Endothelial cell of umbilical vein (primary cell): ENCODE measurements around the gene SERPINE1. TPM values are rescaled to one million over a fixed set of nuclear protein-coding genes. Genes with fewer than 3 reads are reported as not detected.

Experiments used
- BruUV-seq: library from RNA; stranded (reverse); fragments of 400-500 nt; replicated peaks from 2 replicates; lab custom pipeline; 2021; lab: Mats Ljungman, UMichigan
- CTCF ChIA-PET: fragments of 300-600, 350-600 bp; sonication (Branson Sonifier 250); formaldehyde crosslinking; loops from one replicate; lab custom pipeline; 2021; ENCODE audit warnings: antibody characterized with exemption, inconsistent platforms; lab: Charles Lee
- POLR2A ChIA-PET: fragments of 300-600, 350-600 bp; sonication (Branson Sonifier 250); formaldehyde crosslinking; loops from one replicate; lab custom pipeline; 2021; ENCODE audit warnings: antibody characterized with exemption, inconsistent platforms; lab: Charles Lee
- DNase-seq: peaks from one replicate; pipeline ENCODE4 v3.0.0-alpha.2; 2011; ENCODE audit warnings: low read depth, low spot score
- FAIRE-seq: peaks from 2 replicates; lab custom pipeline; 2011; peaks lifted over from hg19 to GRCh38; lab: Jason Lieb, UNC
- H2AFZ ChIP-seq: 2 replicates; pipeline ENCODE4 v1.6.0; 2012; ENCODE audit warnings: low read depth, low read length, control low read depth, inconsistent platforms
- H3K27ac ChIP-seq: 2 replicates; pipeline ENCODE4 v1.5.1; 2011; ENCODE audit warnings: low read depth, mild to moderate bottlenecking, control low read depth, low read length, moderate library complexity; ENCODE audit not compliant: insufficient read depth
- H3K27me3 ChIP-seq, 2 experiments: 2 replicates each; pipeline versions ENCODE4 v1.6.0 to v1.6.1; 2011; ENCODE audit warnings: low read length in 2 of 2, mixed read lengths in 1 of 2; ENCODE audit not compliant: control insufficient read depth in 2 of 2, insufficient read depth in 2 of 2
- H3K36me3 ChIP-seq, 2 experiments: 2 replicates in 1 of 2; 3 replicates in 1 of 2; pipeline ENCODE4 v1.5.1; 2011; ENCODE audit warnings: low read length in 2 of 2, mild to moderate bottlenecking in 1 of 2, moderate library complexity in 1 of 2; ENCODE audit not compliant: control insufficient read depth in 2 of 2, insufficient read depth in 2 of 2; ENCODE audit errors: extremely low read depth in 1 of 2
- H3K4me1 ChIP-seq: 3 replicates; pipeline ENCODE4 v1.5.1; 2011; ENCODE audit warnings: mild to moderate bottlenecking, low read length; ENCODE audit not compliant: control insufficient read depth, insufficient read depth; ENCODE audit errors: extremely low read depth
- H3K4me2 ChIP-seq: 2 replicates; pipeline ENCODE4 v1.6.1; 2011; ENCODE audit warnings: low read length, control low read depth, mixed read lengths; ENCODE audit not compliant: insufficient read depth
- H3K4me3 ChIP-seq, 3 experiments: fragments of 200-600 bp in 1 of 3; sonication (generic), shearing (Covaris generic) in 1 of 3; replicated peaks in 1 of 3; 2 replicates each; pipeline ENCODE4 v1.5.1; 2011 to 2016; ENCODE audit warnings: control low read depth in 3 of 3, low read length in 3 of 3, mild to moderate bottlenecking in 2 of 3, inconsistent platforms in 1 of 3, low read depth in 1 of 3, moderate library complexity in 1 of 3; ENCODE audit not compliant: insufficient read depth in 1 of 3
- H3K79me2 ChIP-seq: 2 replicates; pipeline ENCODE4 v1.6.0; 2012; ENCODE audit warnings: low read length, inconsistent platforms; ENCODE audit not compliant: control insufficient read depth, insufficient read depth
- H3K9ac ChIP-seq: replicated peaks from 2 replicates; pipeline ENCODE3; 2011; ENCODE audit warnings: low read length, control low read depth; ENCODE audit not compliant: insufficient read depth; ENCODE audit errors: extremely low read depth
- H3K9me1 ChIP-seq: replicated peaks from 3 replicates; pipeline ENCODE4 v1.6.0; 2011; ENCODE audit warnings: mild to moderate bottlenecking, low read length; ENCODE audit not compliant: control insufficient read depth, insufficient read depth; ENCODE audit errors: extremely low read depth
- H3K9me3 ChIP-seq: replicated peaks from 2 replicates; pipeline ENCODE4 v1.5.1; 2012; ENCODE audit warnings: low read length, inconsistent platforms; ENCODE audit not compliant: control insufficient read depth, insufficient read depth
- H4K20me1 ChIP-seq: replicated peaks from 2 replicates; pipeline ENCODE3; 2011; ENCODE audit warnings: mild to moderate bottlenecking, low read length; ENCODE audit not compliant: control insufficient read depth, insufficient read depth; ENCODE audit errors: extremely low read depth
- GATA2 ChIP-seq: IDR thresholded peaks from 2 replicates; pipeline ENCODE4 v1.7.0; 2011; ENCODE audit warnings: low read depth, mild to moderate bottlenecking, moderate library complexity, mixed read lengths, low read length; ENCODE audit not compliant: insufficient read length, insufficient read depth
- JUN ChIP-seq: IDR thresholded peaks from 2 replicates; pipeline ENCODE4 v1.6.1; 2011; ENCODE audit warnings: borderline replicate concordance, low read depth; ENCODE audit not compliant: insufficient read length, insufficient read depth
- POLR2A ChIP-seq: IDR thresholded peaks from 2 replicates; pipeline ENCODE4 v1.6.1; 2012; ENCODE audit warnings: low read depth, mild to moderate bottlenecking, control low read depth, low read length
- POLR2AphosphoS5 ChIP-seq: IDR thresholded peaks from 2 replicates; pipeline ENCODE4 v1.6.1; 2012; ENCODE audit warnings: low read depth, mild to moderate bottlenecking, control low read depth, low read length, moderate library complexity; ENCODE audit not compliant: insufficient read depth
- dilution Hi-C: fragments of 300-500 bp; cut with MboI; formaldehyde crosslinking; loops from one replicate; pipeline ENCODE4 v1.15.0; 2019; ENCODE audit warnings: low sequenced_read_pairs; ENCODE audit not compliant: extremely low pct_ligation_motif_present
- intact Hi-C: fragments of 100-400 bp; cut with micrococcal nuclease; formaldehyde crosslinking; loops from one replicate; pipeline ENCODE4 v1.10.0; 2022
- polyA plus RNA-seq, 4 experiments: library from polyadenylated mRNA; depleted of rRNA in 3 of 4; stranded (reverse) in 3 of 4; unstranded in 1 of 4; fragments of >200 nt; gene quantifications; 2 replicates each; pipeline versions ENCODE4 v1.2.1 to v1.2.3, GENCODE V29; 2011 to 2012; ENCODE audit warnings: missing spikeins in 1 of 4
- total RNA-seq: library from RNA; stranded (reverse); gene quantifications from 2 replicates; pipeline ENCODE4 v1.2.3, GENCODE V29; 2021

Gene SERPINE1
- total and polyA plus RNA-seq, 2 donors (not counting 3 experiments of a cell fraction or from before 2014, with no cell fraction given): 2,296 to 4,637 TPM

DNA sequence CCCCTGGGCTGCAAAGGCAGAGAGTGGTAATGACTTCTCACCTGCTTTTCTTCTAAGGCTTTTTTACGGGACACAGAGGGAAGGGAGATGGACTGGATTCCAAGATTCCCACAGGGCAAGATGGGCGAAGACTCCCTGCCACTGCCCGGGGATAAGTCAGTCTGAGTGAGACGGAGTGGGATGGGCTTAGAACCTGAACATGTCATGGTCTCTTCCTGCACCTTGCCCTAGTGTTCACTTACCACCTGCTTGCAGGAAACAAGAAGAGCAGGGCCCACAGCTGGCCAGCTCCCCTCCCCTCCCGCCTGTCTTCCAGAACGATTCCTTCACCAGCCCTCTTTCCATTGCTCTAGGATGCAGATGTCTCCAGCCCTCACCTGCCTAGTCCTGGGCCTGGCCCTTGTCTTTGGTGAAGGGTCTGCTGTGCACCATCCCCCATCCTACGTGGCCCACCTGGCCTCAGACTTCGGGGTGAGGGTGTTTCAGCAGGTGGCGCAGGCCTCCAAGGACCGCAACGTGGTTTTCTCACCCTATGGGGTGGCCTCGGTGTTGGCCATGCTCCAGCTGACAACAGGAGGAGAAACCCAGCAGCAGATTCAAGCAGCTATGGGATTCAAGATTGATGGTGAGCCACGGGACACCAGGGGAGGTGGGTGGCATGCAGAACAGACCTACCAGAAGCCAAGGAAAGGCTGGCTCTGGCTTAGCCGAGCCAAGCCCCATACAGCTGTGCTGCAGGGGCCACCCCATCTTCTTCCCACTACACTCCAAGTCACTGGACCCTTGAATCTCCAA, 1.3 kb downstream of the SERPINE1 start:
- Histone ChIP-seq H3K4me3 (peak overlapping the region; percentile 87 to 98 (median 88)), H3K79me2 (peaks cover 53% of the 10 kb centered on the region), H3K36me3 (peaks cover 25 to 33% of the 10 kb centered on the region in 2 experiments), H2AFZ (no peak overlapping the region), H3K4me2 (peak overlapping the region; percentile 84), H3K9ac (peak overlapping the region; percentile 100), H3K9me1 (no peaks in the 10 kb centered on the region), H3K27me3 (no peaks in the 10 kb centered on the region), H3K27ac (peak overlapping the region; percentile 83), H3K9me3 (no peaks in the 10 kb centered on the region), H3K4me1 (peaks cover 50% of the 10 kb centered on the region), H4K20me1 (no peaks in the 10 kb centered on the region)
- no peak for FAIRE-seq
- no TSS peak for BruUV-seq
- TF ChIP-seq POLR2A (peak; percentile 100), POLR2AphosphoS5 (peak; percentile 97), JUN (no peak)
- DNase-seq: peak; percentile 36
- ChIA-PET POLR2A (interaction anchor here (1.3 to 6.3 kb wide), 9 partner anchors 9 to 43 kb away, joined by 4 to 132 read pairs (median 27); partner anchors contain the start of gene TRIM56), CTCF (interaction anchor here (0.6 to 3.9 kb wide), 3 partner anchors 29 to 191 kb away, joined by 3 to 41 read pairs (median 38); no protein-coding TSS in a partner anchor)
- intact Hi-C loops: loop anchor here (10.0 kb wide), 1 partner anchor 1023 kb away; the partner anchor contains the start of genes AP4M1 and MCM7
- dilution Hi-C loops: no loop called here

DNA sequence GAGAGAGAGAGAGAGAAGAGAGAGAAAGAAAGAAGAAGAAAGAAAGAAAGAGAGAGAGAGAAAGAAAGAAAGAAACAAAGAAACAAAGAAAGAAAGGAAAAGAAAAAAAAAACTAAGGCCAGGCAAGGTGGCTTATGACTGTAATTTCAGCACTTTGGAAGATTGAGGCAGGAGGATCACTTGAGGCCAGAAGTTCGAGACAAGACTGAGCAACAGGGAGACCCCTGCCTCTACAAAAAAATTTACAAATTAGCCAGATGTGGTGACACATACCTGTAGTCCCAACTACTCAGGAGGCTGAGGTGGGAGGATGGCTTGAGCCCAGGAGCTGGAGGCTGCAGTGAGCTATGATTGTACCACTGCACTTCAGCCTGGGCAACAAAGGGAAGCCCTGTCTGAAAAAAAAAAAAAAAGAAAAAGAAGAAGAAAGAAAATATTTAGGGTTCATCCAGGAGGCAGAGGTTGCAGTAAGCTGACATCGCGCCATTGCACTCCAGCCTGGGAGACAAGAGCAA, 2.8 kb downstream of the SERPINE1 start:
- Histone ChIP-seq H3K9me1 (no peaks in the 10 kb centered on the region), H3K4me1 (peaks cover 50% of the 10 kb centered on the region), H3K79me2 (peaks cover 51% of the 10 kb centered on the region), H3K9me3 (no peaks in the 10 kb centered on the region), H3K9ac (peak overlapping the region; percentile 100), H3K36me3 (peaks cover 33 to 46% of the 10 kb centered on the region in 2 experiments), H3K4me2 (peak overlapping the region; percentile 84), H3K27me3 (no peaks in the 10 kb centered on the region), H3K4me3 (peak overlapping the region in 2 of 3 experiments; percentile 87 to 98), H3K27ac (peak overlapping the region; percentile 83), H2AFZ (no peak overlapping the region), H4K20me1 (no peaks in the 10 kb centered on the region)
- no peak for TF ChIP-seq GATA2
- TF ChIP-seq POLR2AphosphoS5: peak; percentile 17
- DNase-seq (no peak), FAIRE-seq (no peak)
- dilution Hi-C loops: no loop called here
- no TSS peak for BruUV-seq
- POLR2A ChIA-PET: interaction anchor here (0.7 to 6.3 kb wide), 7 partner anchors 7 to 327 kb away, joined by 8 to 132 read pairs (median 9); no protein-coding TSS in a partner anchor
- intact Hi-C loops: loop anchor here (10.0 kb wide), 1 partner anchor 1025 kb away; the partner anchor contains the start of genes AP4M1 and MCM7
- CTCF ChIA-PET: interaction anchor here (0.8 to 2.9 kb wide), 3 partner anchors 13 to 35 kb away, joined by 3 to 25 read pairs (median 3); no protein-coding TSS in a partner anchor
